Endothelial cell of umbilical vein (primary cell): ENCODE results near the gene FAM209A. TPM values are rescaled to one million over a fixed set of nuclear protein-coding genes. Genes with fewer than 3 reads are reported as not detected.

ENCODE experiments used
- BruUV-seq: library from RNA; stranded (reverse); fragments of 400-500 nt; replicated peaks from 2 replicates; lab custom pipeline; 2021; lab: Mats Ljungman, UMichigan
- CTCF ChIA-PET: fragments of 300-600, 350-600 bp; sonication (Branson Sonifier 250); formaldehyde crosslinking; loops from one replicate; lab custom pipeline; 2021; ENCODE audit warnings: antibody characterized with exemption, inconsistent platforms; lab: Charles Lee
- POLR2A ChIA-PET: fragments of 300-600, 350-600 bp; sonication (Branson Sonifier 250); formaldehyde crosslinking; loops from one replicate; lab custom pipeline; 2021; ENCODE audit warnings: antibody characterized with exemption, inconsistent platforms; lab: Charles Lee
- DNase-seq: peaks from one replicate; pipeline ENCODE4 v3.0.0-alpha.2; 2011; ENCODE audit warnings: low read depth, low spot score
- FAIRE-seq: peaks from 2 replicates; lab custom pipeline; 2011; peaks lifted over from hg19 to GRCh38; lab: Jason Lieb, UNC
- H2AFZ ChIP-seq: 2 replicates; pipeline ENCODE4 v1.6.0; 2012; ENCODE audit warnings: low read depth, low read length, control low read depth, inconsistent platforms
- H3K27ac ChIP-seq: 2 replicates; pipeline ENCODE4 v1.5.1; 2011; ENCODE audit warnings: low read depth, mild to moderate bottlenecking, control low read depth, low read length, moderate library complexity; ENCODE audit not compliant: insufficient read depth
- H3K27me3 ChIP-seq, 2 experiments: 2 replicates each; pipeline versions ENCODE4 v1.6.0 to v1.6.1; 2011; ENCODE audit warnings: low read length in 2 of 2, mixed read lengths in 1 of 2; ENCODE audit not compliant: control insufficient read depth in 2 of 2, insufficient read depth in 2 of 2
- H3K36me3 ChIP-seq, 2 experiments: 2 replicates in 1 of 2; 3 replicates in 1 of 2; pipeline ENCODE4 v1.5.1; 2011; ENCODE audit warnings: low read length in 2 of 2, mild to moderate bottlenecking in 1 of 2, moderate library complexity in 1 of 2; ENCODE audit not compliant: control insufficient read depth in 2 of 2, insufficient read depth in 2 of 2; ENCODE audit errors: extremely low read depth in 1 of 2
- H3K4me1 ChIP-seq: 3 replicates; pipeline ENCODE4 v1.5.1; 2011; ENCODE audit warnings: mild to moderate bottlenecking, low read length; ENCODE audit not compliant: control insufficient read depth, insufficient read depth; ENCODE audit errors: extremely low read depth
- H3K4me2 ChIP-seq: 2 replicates; pipeline ENCODE4 v1.6.1; 2011; ENCODE audit warnings: low read length, control low read depth, mixed read lengths; ENCODE audit not compliant: insufficient read depth
- H3K4me3 ChIP-seq, 3 experiments: fragments of 200-600 bp in 1 of 3; sonication (generic), shearing (Covaris generic) in 1 of 3; replicated peaks in 1 of 3; 2 replicates each; pipeline ENCODE4 v1.5.1; 2011 to 2016; ENCODE audit warnings: control low read depth in 3 of 3, low read length in 3 of 3, mild to moderate bottlenecking in 2 of 3, inconsistent platforms in 1 of 3, low read depth in 1 of 3, moderate library complexity in 1 of 3; ENCODE audit not compliant: insufficient read depth in 1 of 3
- H3K79me2 ChIP-seq: 2 replicates; pipeline ENCODE4 v1.6.0; 2012; ENCODE audit warnings: low read length, inconsistent platforms; ENCODE audit not compliant: control insufficient read depth, insufficient read depth
- H3K9ac ChIP-seq: replicated peaks from 2 replicates; pipeline ENCODE3; 2011; ENCODE audit warnings: low read length, control low read depth; ENCODE audit not compliant: insufficient read depth; ENCODE audit errors: extremely low read depth
- H3K9me1 ChIP-seq: replicated peaks from 3 replicates; pipeline ENCODE4 v1.6.0; 2011; ENCODE audit warnings: mild to moderate bottlenecking, low read length; ENCODE audit not compliant: control insufficient read depth, insufficient read depth; ENCODE audit errors: extremely low read depth
- H3K9me3 ChIP-seq: replicated peaks from 2 replicates; pipeline ENCODE4 v1.5.1; 2012; ENCODE audit warnings: low read length, inconsistent platforms; ENCODE audit not compliant: control insufficient read depth, insufficient read depth
- H4K20me1 ChIP-seq: replicated peaks from 2 replicates; pipeline ENCODE3; 2011; ENCODE audit warnings: mild to moderate bottlenecking, low read length; ENCODE audit not compliant: control insufficient read depth, insufficient read depth; ENCODE audit errors: extremely low read depth
- CTCF ChIP-seq, 2 donors: IDR thresholded peaks; 1 replicate in 1 of 2; 2 replicates in 1 of 2; pipeline ENCODE4 v1.5.1; 2011; ENCODE audit warnings: low read length in 2 of 2, mild to moderate bottlenecking in 2 of 2, moderate library complexity in 2 of 2, control low read depth in 1 of 2, inconsistent platforms in 1 of 2, low read depth in 1 of 2; ENCODE audit not compliant: insufficient read depth in 1 of 2; ENCODE audit errors: extremely low read depth in 1 of 2
- EZH2 ChIP-seq: IDR thresholded peaks from 2 replicates; pipeline ENCODE4 v1.6.1; 2012; ENCODE audit warnings: borderline replicate concordance, low read depth, mild to moderate bottlenecking, moderate library complexity, low read length, inconsistent platforms; ENCODE audit not compliant: severe bottlenecking
- FOS ChIP-seq: IDR thresholded peaks from 2 replicates; pipeline ENCODE4 v1.6.1; 2011; ENCODE audit warnings: mild to moderate bottlenecking, low read length, moderate library complexity, borderline replicate concordance; ENCODE audit not compliant: insufficient read depth
- GATA2 ChIP-seq: IDR thresholded peaks from 2 replicates; pipeline ENCODE4 v1.7.0; 2011; ENCODE audit warnings: low read depth, mild to moderate bottlenecking, moderate library complexity, mixed read lengths, low read length; ENCODE audit not compliant: insufficient read length, insufficient read depth
- JUN ChIP-seq: IDR thresholded peaks from 2 replicates; pipeline ENCODE4 v1.6.1; 2011; ENCODE audit warnings: borderline replicate concordance, low read depth; ENCODE audit not compliant: insufficient read length, insufficient read depth
- MAX ChIP-seq: IDR thresholded peaks from 2 replicates; pipeline ENCODE4 v1.6.1; 2011; ENCODE audit not compliant: insufficient read depth, insufficient read length
- MYC ChIP-seq: IDR thresholded peaks from one replicate; pipeline ENCODE4 v1.6.1; 2011; ENCODE audit warnings: mild to moderate bottlenecking, low read depth, low read length
- POLR2A ChIP-seq: IDR thresholded peaks from 2 replicates; pipeline ENCODE4 v1.6.1; 2012; ENCODE audit warnings: low read depth, mild to moderate bottlenecking, control low read depth, low read length
- POLR2AphosphoS5 ChIP-seq: IDR thresholded peaks from 2 replicates; pipeline ENCODE4 v1.6.1; 2012; ENCODE audit warnings: low read depth, mild to moderate bottlenecking, control low read depth, low read length, moderate library complexity; ENCODE audit not compliant: insufficient read depth
- dilution Hi-C: fragments of 300-500 bp; cut with MboI; formaldehyde crosslinking; loops from one replicate; pipeline ENCODE4 v1.15.0; 2019; ENCODE audit warnings: low sequenced_read_pairs; ENCODE audit not compliant: extremely low pct_ligation_motif_present
- intact Hi-C: fragments of 100-400 bp; cut with micrococcal nuclease; formaldehyde crosslinking; loops from one replicate; pipeline ENCODE4 v1.10.0; 2022
- polyA plus RNA-seq, 4 experiments: library from polyadenylated mRNA; depleted of rRNA in 3 of 4; stranded (reverse) in 3 of 4; unstranded in 1 of 4; fragments of >200 nt; gene quantifications; 2 replicates each; pipeline versions ENCODE4 v1.2.1 to v1.2.3, GENCODE V29; 2011 to 2012; ENCODE audit warnings: missing spikeins in 1 of 4
- total RNA-seq: library from RNA; stranded (reverse); gene quantifications from 2 replicates; pipeline ENCODE4 v1.2.3, GENCODE V29; 2021

The FAM209A gene
- total and polyA plus RNA-seq, 2 donors (not counting 3 experiments of a cell fraction or from before 2014, with no cell fraction given) = 0.37 to 0.49 TPM

GRCh38 chr20:56573986-56574385, 49.4 kb downstream of the FAM209A start:
- ChIA-PET CTCF (interaction anchor here (1.0 kb wide), 1 partner anchor 23 kb away, joined by 5 read pairs; no protein-coding TSS in a partner anchor), POLR2A (no interaction called here)
- H3K27ac ChIP-seq = no peak overlapping the region
- TF ChIP-seq FOS (no peak), POLR2AphosphoS5 (no peak), JUN (no peak), MYC (no peak), EZH2 (no peak), POLR2A (no peak), GATA2 (no peak), CTCF (IDR thresholded peaks at IDR 0.05; ENCODE audit: extremely low read depth in 1 of 2, insufficient read depth in 1 of 2, low read depth in 1 of 2, low read length in 2 of 2) (no peak), MAX (no peak)
- H4K20me1 ChIP-seq = no peaks in the 10 kb centered on the region
- no peaks in the 10 kb centered on the region for H3K9me3 ChIP-seq
- intact Hi-C loops (no loop called here), dilution Hi-C loops (no loop called here)
- no peaks in the 10 kb centered on the region for H3K9me1 ChIP-seq
- DNase-seq = no peak
- no peak overlapping the region for H3K4me2 ChIP-seq
- no peak overlapping the region for H2AFZ ChIP-seq
- H3K4me3 ChIP-seq = no peak overlapping the region
- no peaks in the 10 kb centered on the region for H3K27me3 ChIP-seq
- no peak overlapping the region for H3K9ac ChIP-seq
- H3K79me2 ChIP-seq = no peaks in the 10 kb centered on the region
- no peak for FAIRE-seq
- no peaks in the 10 kb centered on the region for H3K4me1 ChIP-seq
- H3K36me3 ChIP-seq = no peaks in the 10 kb centered on the region
- no TSS peak for BruUV-seq
